Nephron (organoid): Measurements from ENCODE around the gene WNT4.

Source experiments
- H3K27ac Mint-ChIP-seq, 3 experiments: 2 replicates each; pipeline ENCODE4 v1.8.0; 2020; ENCODE audit warnings: mixed read lengths in 3 of 3, mild to moderate bottlenecking in 2 of 3, moderate library complexity in 1 of 3
- H3K27me3 Mint-ChIP-seq: 2 replicates; pipeline ENCODE4 v1.8.0; 2021; ENCODE audit warnings: low read depth, mild to moderate bottlenecking, moderate library complexity, mixed read lengths
- H3K36me3 Mint-ChIP-seq: 2 replicates; pipeline ENCODE4 v1.8.0; 2020; ENCODE audit warnings: low read depth, mixed read lengths
- H3K4me1 Mint-ChIP-seq: 2 replicates; pipeline ENCODE4 v1.8.0; 2020; ENCODE audit warnings: mixed read lengths
- H3K4me3 Mint-ChIP-seq, 3 experiments: 2 replicates each; pipeline ENCODE4 v1.8.0; 2020; ENCODE audit warnings: mild to moderate bottlenecking in 3 of 3, mixed read lengths in 3 of 3, moderate library complexity in 2 of 3
- H3K9me3 Mint-ChIP-seq: 2 replicates; pipeline ENCODE4 v1.8.0; 2020; ENCODE audit warnings: mixed read lengths
- TF ChIP-seq, protein P1 (sequence below), 3 experiments: fragments of 200-600 bp; sonication (generic); IDR thresholded peaks; one replicate each; pipeline ENCODE4 v1.5.0; 2021; ENCODE audit warnings: antibody characterized with exemption in 3 of 3; ENCODE audit not compliant: unreplicated experiment in 3 of 3

The WNT4 gene

DNA sequence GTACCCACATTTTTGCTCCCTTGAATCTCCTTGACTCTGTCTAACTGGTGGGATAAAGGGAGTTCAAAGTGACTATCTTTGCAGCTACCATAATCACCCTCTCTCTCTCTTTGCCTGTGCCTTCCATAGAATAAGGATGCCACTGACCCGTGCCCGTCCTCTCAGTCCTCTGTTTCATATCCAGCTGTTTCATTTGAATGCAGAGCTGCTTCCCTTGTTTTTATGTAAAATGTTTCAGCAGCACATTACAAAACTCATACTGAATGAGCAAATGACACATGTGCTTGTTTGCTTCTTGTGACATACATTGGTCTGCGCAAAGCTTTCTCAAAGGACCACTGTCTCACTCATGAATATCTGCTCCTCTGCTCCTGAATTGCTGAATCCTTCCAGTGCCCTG lies 52.0 kb downstream of the WNT4 start:
- TF ChIP-seq, protein P1, sequence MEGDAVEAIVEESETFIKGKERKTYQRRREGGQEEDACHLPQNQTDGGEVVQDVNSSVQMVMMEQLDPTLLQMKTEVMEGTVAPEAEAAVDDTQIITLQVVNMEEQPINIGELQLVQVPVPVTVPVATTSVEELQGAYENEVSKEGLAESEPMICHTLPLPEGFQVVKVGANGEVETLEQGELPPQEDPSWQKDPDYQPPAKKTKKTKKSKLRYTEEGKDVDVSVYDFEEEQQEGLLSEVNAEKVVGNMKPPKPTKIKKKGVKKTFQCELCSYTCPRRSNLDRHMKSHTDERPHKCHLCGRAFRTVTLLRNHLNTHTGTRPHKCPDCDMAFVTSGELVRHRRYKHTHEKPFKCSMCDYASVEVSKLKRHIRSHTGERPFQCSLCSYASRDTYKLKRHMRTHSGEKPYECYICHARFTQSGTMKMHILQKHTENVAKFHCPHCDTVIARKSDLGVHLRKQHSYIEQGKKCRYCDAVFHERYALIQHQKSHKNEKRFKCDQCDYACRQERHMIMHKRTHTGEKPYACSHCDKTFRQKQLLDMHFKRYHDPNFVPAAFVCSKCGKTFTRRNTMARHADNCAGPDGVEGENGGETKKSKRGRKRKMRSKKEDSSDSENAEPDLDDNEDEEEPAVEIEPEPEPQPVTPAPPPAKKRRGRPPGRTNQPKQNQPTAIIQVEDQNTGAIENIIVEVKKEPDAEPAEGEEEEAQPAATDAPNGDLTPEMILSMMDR (IDR thresholded peaks at IDR 0.05; ENCODE audit: unreplicated experiment in 3 of 3) = no peak
- H3K9me3 Mint-ChIP-seq = no peaks in the 10 kb centered on the region

GRCh38 chr1:22089787-22090186 lies 53.1 kb downstream of the WNT4 start:
- Mint-ChIP-seq H3K36me3 (peaks cover 78% of the 10 kb centered on the region), H3K27me3 (no peaks in the 10 kb centered on the region), H3K9me3 (no peaks in the 10 kb centered on the region), H3K4me3 (no peak overlapping the region), H3K4me1 (peaks cover 37% of the 10 kb centered on the region), H3K27ac (peak overlapping the region in 2 of 3 experiments; percentile 22 to 51)
- TF ChIP-seq, protein P1 (IDR thresholded peaks at IDR 0.05; ENCODE audit: unreplicated experiment in 3 of 3) = no peak

More for the DNA sequence above, 52.0 kb downstream of the WNT4 start:
- no peaks in the 10 kb centered on the region for H3K27me3 Mint-ChIP-seq
- peaks cover 74% of the 10 kb centered on the region for H3K36me3 Mint-ChIP-seq
- H3K4me1 Mint-ChIP-seq = peaks cover 37% of the 10 kb centered on the region
- peak overlapping the region in 2 of 3 experiments; percentile 3 to 7 for H3K27ac Mint-ChIP-seq
- no peak overlapping the region for H3K4me3 Mint-ChIP-seq

DNA sequence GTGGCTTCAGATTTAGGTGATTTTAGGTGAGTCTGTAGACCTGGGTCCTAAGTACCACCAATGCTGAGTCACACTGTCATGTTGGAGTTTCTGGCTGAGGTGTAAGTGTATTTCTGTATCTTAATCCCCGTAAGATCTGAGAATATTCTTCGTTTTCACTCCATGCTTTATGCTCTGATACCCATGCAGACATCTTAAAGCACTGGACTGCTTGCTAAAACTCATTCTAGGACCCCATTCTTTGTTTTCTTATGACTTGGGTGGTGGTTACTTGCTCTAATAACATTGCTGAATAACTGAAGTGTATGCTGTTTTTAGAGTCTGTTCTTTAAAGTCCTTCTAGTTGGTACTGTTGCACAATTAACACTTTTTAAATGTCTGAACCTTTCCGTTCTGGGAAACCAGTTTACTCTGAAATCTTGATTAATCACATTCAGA lies 53.7 kb downstream of the WNT4 start:
- Mint-ChIP-seq H3K27me3 (no peaks in the 10 kb centered on the region), H3K4me1 (peaks cover 37% of the 10 kb centered on the region), H3K27ac (peak overlapping the region in 1 of 3 experiments; percentile 31), H3K4me3 (no peak overlapping the region), H3K9me3 (no peaks in the 10 kb centered on the region), H3K36me3 (peaks cover 80% of the 10 kb centered on the region)
- TF ChIP-seq, protein P1 (IDR thresholded peaks at IDR 0.05; ENCODE audit: unreplicated experiment in 3 of 3) = no peak

DNA sequence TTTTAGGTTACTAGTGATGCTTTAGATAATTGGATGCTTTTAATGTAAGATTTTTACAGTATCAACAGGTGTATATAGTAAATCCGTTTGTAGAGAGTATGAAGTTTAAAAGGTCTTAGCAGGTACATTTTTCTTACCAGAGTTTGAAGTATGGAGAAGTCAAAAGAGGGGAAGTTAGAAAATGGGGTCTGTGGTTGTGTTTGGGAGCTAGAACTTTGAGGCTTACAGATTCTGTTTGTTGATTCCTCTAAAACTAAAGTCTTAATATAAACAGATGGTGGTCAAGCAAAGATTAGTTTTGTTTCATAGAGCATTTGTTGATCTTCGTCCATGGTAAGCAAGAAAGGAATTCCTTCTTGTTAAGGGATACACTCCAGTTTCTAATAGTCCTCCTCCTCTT lies 54.6 kb downstream of the WNT4 start:
- H3K36me3 Mint-ChIP-seq = peaks cover 80% of the 10 kb centered on the region
- no peaks in the 10 kb centered on the region for H3K9me3 Mint-ChIP-seq
- H3K27me3 Mint-ChIP-seq = no peaks in the 10 kb centered on the region
- H3K4me1 Mint-ChIP-seq = peaks cover 37% of the 10 kb centered on the region
- H3K4me3 Mint-ChIP-seq = no peak overlapping the region
- TF ChIP-seq, protein P1 (IDR thresholded peaks at IDR 0.05; ENCODE audit: unreplicated experiment in 3 of 3) = no peak
- peak overlapping the region in 1 of 3 experiments; percentile 31 for H3K27ac Mint-ChIP-seq

DNA sequence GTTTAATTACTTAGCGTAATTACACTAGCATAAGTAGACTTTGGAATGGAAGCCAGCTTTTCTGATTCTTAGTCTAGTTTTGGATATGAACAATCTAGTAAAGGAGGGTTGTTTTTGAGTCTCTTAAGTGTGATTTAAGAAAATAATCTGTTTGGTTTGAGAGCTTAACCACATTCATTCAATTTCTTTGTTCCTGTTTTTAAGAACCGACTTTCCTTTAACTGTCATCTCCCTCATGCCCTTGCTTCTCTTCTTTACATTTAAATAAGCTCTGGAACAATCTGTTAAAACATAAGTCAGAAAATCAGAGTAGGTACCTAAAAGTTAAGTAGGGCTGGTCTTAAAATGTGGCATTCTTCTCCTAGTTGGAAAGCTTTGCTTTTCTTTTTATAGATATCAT lies 62.7 kb downstream of the WNT4 start:
- Mint-ChIP-seq H3K27me3 (no peaks in the 10 kb centered on the region), H3K36me3 (peaks cover 60% of the 10 kb centered on the region), H3K4me3 (no peak overlapping the region), H3K4me1 (peaks cover 35% of the 10 kb centered on the region), H3K9me3 (no peaks in the 10 kb centered on the region), H3K27ac (no peak overlapping the region)
- TF ChIP-seq, protein P1 (IDR thresholded peaks at IDR 0.05; ENCODE audit: unreplicated experiment in 3 of 3) = no peak

DNA sequence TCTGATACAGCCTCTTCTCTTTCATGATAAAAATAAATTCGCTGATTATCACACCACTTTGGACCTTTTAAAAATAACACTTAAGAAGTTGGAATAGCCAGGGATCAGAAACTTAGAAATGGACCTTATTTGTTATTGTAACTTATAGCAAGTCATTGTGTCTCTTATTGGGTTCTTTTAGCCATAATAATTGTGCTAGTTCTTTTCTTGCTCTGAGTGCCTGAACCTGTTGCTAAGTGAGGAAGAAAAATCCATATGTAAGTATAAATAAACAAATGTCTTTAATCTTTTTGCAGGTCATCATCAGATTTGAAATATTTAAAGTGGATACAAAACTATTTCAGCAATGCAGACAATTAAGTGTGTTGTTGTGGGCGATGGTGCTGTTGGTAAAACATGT lies 64.8 kb downstream of the WNT4 start:
- Mint-ChIP-seq H3K4me3 (no peak overlapping the region), H3K4me1 (peaks cover 46% of the 10 kb centered on the region), H3K36me3 (peaks cover 48% of the 10 kb centered on the region), H3K9me3 (no peaks in the 10 kb centered on the region), H3K27ac (peak overlapping the region in 1 of 3 experiments; percentile 15), H3K27me3 (no peaks in the 10 kb centered on the region)
- TF ChIP-seq, protein P1 (IDR thresholded peaks at IDR 0.05; ENCODE audit: unreplicated experiment in 3 of 3) = no peak
